GM08714 (cell line): ENCODE results near the gene PDZD7.

Experiments used
- H3K4me3 ChIP-seq: fragments of 200-500 bp; sonication (Bioruptor generic); 2 replicates; pipeline ENCODE4 v1.5.1; 2014; ENCODE audit warnings: mild to moderate bottlenecking, low read length, inconsistent platforms
- ZNF274 ChIP-seq: IDR thresholded peaks from 2 replicates; pipeline ENCODE4 v1.6.1; 2012; ENCODE audit warnings: mild to moderate bottlenecking, low read depth, low read length

The PDZD7 gene

DNA sequence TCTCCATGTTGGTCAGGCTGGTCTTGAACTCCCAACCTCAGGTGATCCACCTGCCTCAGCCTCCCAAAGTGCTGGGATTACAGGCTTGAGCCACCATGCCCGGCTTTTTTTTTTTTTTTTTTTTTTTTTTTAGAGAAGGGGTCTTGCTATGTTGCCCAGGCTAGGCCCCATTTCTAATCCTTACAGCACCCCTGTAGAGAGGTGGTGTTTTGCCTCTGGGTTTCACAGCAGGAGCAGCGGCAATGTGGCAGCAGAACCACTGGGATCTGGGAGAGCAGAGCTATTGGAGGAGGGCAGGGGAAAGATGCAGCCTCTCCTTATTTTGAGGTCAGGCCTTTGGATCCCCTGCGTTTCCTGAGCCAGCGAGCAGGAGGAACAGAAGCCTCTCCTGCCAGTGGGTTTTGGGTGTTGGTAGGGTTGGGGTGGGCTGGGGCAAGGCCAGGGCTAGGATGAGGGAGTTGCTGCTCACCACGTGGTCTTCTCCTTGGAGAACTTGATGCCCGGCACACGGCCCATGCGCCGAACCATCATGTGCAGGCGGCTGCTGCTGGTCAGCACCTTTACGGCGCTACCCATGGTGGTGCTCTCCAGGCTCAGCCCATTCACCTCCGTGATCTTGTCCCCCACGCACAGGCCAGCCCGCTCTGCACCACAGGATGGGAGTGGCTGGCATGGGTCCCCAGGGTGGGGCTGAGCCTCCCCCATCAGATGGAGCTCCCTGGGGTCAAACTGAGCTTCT, 7.8 kb downstream of the PDZD7 start:
- H3K4me3 ChIP-seq, result no peak overlapping the region
- TF ChIP-seq ZNF274, result no peak

DNA sequence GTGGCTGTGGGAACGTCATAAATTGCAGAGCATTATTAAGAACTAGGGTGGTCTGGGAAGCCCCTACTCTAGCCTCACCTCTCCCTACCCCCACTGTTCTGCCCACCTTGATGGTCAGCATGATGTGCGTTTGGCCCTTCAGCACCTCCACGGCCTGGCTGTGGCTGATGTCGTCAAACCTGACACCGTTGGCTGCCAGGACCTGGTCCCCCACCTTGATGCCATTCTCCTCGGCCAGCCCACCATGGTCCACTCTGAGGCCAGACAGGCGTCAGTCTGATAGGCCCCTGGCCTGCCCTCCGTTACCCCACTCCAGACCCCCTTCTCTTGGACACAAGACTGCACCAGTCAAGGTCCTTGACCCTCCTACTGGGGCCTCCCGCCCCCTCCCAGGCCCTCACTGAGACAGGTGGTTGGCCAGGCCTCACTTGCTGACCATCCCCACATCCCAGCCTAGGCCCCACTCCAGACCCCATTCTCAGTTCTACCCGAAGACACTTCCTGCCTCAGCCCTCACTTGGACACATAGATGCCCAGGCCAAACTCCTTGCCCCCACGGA, 9.2 kb downstream of the PDZD7 start:
- TF ChIP-seq ZNF274, result no peak

DNA sequence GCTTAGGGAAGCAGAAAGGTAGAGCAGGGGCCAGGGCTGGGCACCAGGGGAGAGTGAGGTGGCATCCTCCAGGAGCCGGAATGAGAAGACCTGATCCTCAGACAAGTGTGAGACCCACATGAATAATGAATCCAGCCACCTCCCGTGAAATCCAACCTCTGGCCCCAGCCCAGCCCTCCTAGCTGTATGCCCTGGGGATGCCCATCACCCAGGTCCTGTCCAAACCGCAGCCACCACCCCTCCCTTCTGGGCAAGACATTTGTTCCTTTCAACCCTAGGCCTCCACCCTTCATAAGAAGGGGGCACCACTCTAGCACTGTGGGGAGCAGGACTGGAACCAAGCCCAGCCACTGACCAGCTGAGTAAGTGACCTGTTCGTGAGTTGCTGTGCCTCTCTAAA, 9.7 kb downstream of the PDZD7 start:
- no peak overlapping the region for H3K4me3 ChIP-seq
- no peak for TF ChIP-seq ZNF274

More for the DNA sequence above, 9.2 kb downstream of the PDZD7 start:
- no peak overlapping the region for H3K4me3 ChIP-seq

- no peak overlapping the region for H3K4me3 ChIP-seq
- no peak for TF ChIP-seq ZNF274
These were observed 10.4 kb downstream of the PDZD7 start for GRCh38 chr10:101020427-101021075.

- H3K4me3 ChIP-seq, result no peak overlapping the region
- no peak for TF ChIP-seq ZNF274
These were observed 11.6 kb downstream of the PDZD7 start for GRCh38 chr10:101019440-101019703.

DNA sequence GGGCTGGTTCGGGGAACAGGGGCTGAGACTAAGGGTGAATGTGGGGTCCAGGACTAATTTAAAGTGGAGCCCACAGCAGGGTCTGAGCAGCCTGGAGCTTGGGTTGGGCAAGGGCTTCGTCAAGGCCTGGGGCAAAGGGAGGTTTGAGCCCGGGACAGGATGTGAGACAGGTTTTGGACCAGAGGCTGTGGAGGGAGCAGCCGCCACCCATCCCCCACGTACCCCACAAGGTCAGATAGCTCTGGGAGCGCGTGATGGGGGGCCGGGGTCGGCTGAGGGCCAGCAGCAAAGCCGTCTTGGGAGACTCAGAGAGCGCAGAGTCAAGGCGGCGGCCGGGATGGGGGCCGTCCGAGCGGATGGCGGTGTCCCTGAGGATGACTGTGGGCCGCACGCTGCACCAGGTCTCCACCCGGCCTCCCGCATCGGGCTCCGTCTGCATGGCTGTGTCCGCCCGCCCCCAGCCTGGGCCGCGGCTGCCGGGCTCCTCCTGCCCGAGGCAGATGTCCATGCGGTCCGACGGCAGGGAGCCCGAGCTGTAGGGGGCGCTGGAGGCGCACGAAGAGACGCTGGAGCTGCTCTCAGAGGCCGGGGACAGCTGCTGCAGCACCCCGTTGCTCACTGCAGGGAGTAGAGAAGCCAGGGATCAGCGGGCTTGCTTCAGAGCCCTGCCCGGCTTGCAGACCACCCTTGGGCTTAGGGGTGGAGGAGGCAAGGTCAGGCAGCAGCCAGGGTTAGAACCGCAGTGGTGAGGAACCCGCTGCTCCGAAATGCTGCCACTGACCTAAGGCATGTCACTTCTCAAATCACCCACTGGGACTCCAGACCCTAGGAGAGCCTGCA, 12.1 kb downstream of the PDZD7 start:
- no peak for TF ChIP-seq ZNF274
- no peak overlapping the region for H3K4me3 ChIP-seq

DNA sequence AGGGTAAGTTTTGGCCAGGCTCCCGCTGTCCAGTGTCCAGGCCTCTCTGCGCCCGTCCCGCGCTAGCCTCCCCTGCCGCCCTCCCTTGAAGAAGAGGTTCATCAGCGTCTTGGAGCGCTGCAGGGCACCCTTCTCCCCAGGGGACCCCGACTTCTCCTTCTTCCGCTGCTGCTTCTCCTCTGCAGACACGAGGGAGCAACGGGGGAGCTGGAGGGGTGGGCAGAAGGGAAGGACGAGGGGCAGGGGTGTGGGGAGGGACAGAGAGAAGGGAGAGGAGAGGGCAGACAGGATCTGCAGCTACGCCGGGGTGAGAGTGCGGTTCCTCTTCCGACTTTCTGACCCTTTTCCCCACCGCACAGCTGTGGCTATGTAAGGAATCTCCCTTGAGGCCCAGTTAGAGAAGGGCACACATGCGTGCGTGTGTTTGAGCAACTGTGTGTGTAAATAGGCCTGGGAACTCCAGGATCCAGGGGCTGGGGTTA, 12.8 kb downstream of the PDZD7 start:
- no peak for TF ChIP-seq ZNF274
- H3K4me3 ChIP-seq, result no peak overlapping the region

GRCh38 chr10:101016814-101017213, 14.1 kb downstream of the PDZD7 start:
- no peak overlapping the region for H3K4me3 ChIP-seq
- TF ChIP-seq ZNF274, result no peak

- H3K4me3 ChIP-seq, result no peak overlapping the region
- TF ChIP-seq ZNF274, result no peak
These were observed 15.4 kb downstream of the PDZD7 start for GRCh38 chr10:101015582-101015973.

GRCh38 chr10:101014966-101015581, 15.9 kb downstream of the PDZD7 start:
- H3K4me3 ChIP-seq, result no peak overlapping the region
- no peak for TF ChIP-seq ZNF274

- H3K4me3 ChIP-seq, result no peak overlapping the region
These were observed 16.6 kb downstream of the PDZD7 start for GRCh38 chr10:101014230-101014884.

GRCh38 chr10:101013365-101013825, 17.5 kb downstream of the PDZD7 start:
- no peak for TF ChIP-seq ZNF274
- H3K4me3 ChIP-seq, result no peak overlapping the region

More at GRCh38 chr10:101014230-101014884, 16.6 kb downstream of the PDZD7 start:
- no peak for TF ChIP-seq ZNF274
